SK-N-SH treated with all-trans-retinoic acid at 6 μM for 48 hours (cell line): ENCODE data around the gene DNAH11.

Experiments
- ATAC-seq: fragments of 200-7000 bp; cut with Tn5 transposase; 3 replicates; pipeline ENCODE4 v1.9.1; 2020; ENCODE audit warnings: mild to moderate bottlenecking, moderate library complexity
- BACH2 ChIP-seq: fragments of 250-450 bp; sonication (Bioruptor Pico); IDR thresholded peaks from 2 replicates; pipeline ENCODE4 v1.9.0; 2021; ENCODE audit warnings: mild to moderate bottlenecking, borderline replicate concordance
- CREB5 ChIP-seq: fragments of 250-450 bp; sonication (Bioruptor Pico); IDR thresholded peaks from 2 replicates; pipeline ENCODE4 v1.5.1; 2020; ENCODE audit warnings: low read depth, mild to moderate bottlenecking, moderate library complexity
- CSDC2 ChIP-seq: fragments of 250-450 bp; sonication (Bioruptor Pico); IDR thresholded peaks from 2 replicates; pipeline ENCODE4 v1.5.0; 2020; ENCODE audit warnings: mild to moderate bottlenecking, moderate library complexity
- CSRNP3 ChIP-seq: fragments of 250-450 bp; sonication (Bioruptor Pico); IDR thresholded peaks from 2 replicates; pipeline ENCODE4 v1.5.1; 2021; ENCODE audit warnings: mild to moderate bottlenecking, moderate library complexity
- ESRRG ChIP-seq: fragments of 250-450 bp; sonication (Bioruptor Pico); IDR thresholded peaks from 2 replicates; pipeline ENCODE4 v1.6.1; 2021; ENCODE audit warnings: mild to moderate bottlenecking
- GLIS3 ChIP-seq: fragments of 250-450 bp; sonication (Bioruptor Pico); IDR thresholded peaks from 2 replicates; pipeline ENCODE4 v1.5.0; 2020; ENCODE audit warnings: mild to moderate bottlenecking, moderate library complexity
- ISL1 ChIP-seq: fragments of 250-450 bp; sonication (Bioruptor Pico); IDR thresholded peaks from 2 replicates; pipeline ENCODE4 v2.1.2; 2022; ENCODE audit warnings: mild to moderate bottlenecking, moderate library complexity
- OSR1 ChIP-seq: fragments of 250-450 bp; sonication (Bioruptor Pico); IDR thresholded peaks from 2 replicates; pipeline ENCODE4 v1.8.0; 2022; ENCODE audit warnings: moderate library complexity, mild to moderate bottlenecking, inconsistent platforms
- PATZ1 ChIP-seq: fragments of 250-450 bp; sonication (Bioruptor Pico); IDR thresholded peaks from 2 replicates; pipeline ENCODE4 v1.8.0; 2020; ENCODE audit warnings: mild to moderate bottlenecking, moderate library complexity, borderline replicate concordance
- POU6F1 ChIP-seq: fragments of 250-450 bp; sonication (Bioruptor Pico); IDR thresholded peaks from 2 replicates; pipeline ENCODE4 v1.8.0; 2021; ENCODE audit warnings: low read depth, mild to moderate bottlenecking, moderate library complexity, borderline replicate concordance
- PPARA ChIP-seq: fragments of 250-450 bp; sonication (Bioruptor Pico); IDR thresholded peaks from 2 replicates; pipeline ENCODE4 v1.5.0; 2020; ENCODE audit warnings: mild to moderate bottlenecking, borderline replicate concordance
- RARB ChIP-seq: fragments of 250-450 bp; sonication (Bioruptor Pico); IDR thresholded peaks from 2 replicates; pipeline ENCODE4 v1.8.0; 2021; ENCODE audit warnings: mild to moderate bottlenecking, moderate library complexity
- TCF4 ChIP-seq: fragments of 250-450 bp; sonication (Bioruptor Pico); IDR thresholded peaks from 2 replicates; pipeline ENCODE4 v1.8.0; 2021; ENCODE audit warnings: mild to moderate bottlenecking, moderate library complexity, borderline replicate concordance
- TOX ChIP-seq: fragments of 250-450 bp; sonication (Bioruptor Pico); IDR thresholded peaks from 2 replicates; pipeline ENCODE4 v1.8.0; 2021; ENCODE audit warnings: mild to moderate bottlenecking, moderate library complexity, borderline replicate concordance
- TSHZ2 ChIP-seq: fragments of 250-450 bp; sonication (Bioruptor Pico); IDR thresholded peaks from 2 replicates; pipeline ENCODE4 v1.5.0; 2020; ENCODE audit warnings: mild to moderate bottlenecking, moderate library complexity
- ZC3H10 ChIP-seq: fragments of 250-450 bp; sonication (Bioruptor Pico); IDR thresholded peaks from 2 replicates; pipeline ENCODE4 v1.5.1; 2021; ENCODE audit warnings: mild to moderate bottlenecking, moderate library complexity
- ZFP3 ChIP-seq: fragments of 250-450 bp; sonication (Bioruptor Pico); IDR thresholded peaks from 2 replicates; pipeline ENCODE4 v1.5.0; 2020; ENCODE audit warnings: mild to moderate bottlenecking, moderate library complexity
- ZFP30 ChIP-seq: fragments of 450-650 bp; formaldehyde crosslinking; IDR thresholded peaks from 2 replicates; pipeline ENCODE4 v1.5.0; 2022; ENCODE audit warnings: mild to moderate bottlenecking, moderate library complexity
- ZNF70 ChIP-seq: fragments of 450-650 bp; formaldehyde crosslinking; IDR thresholded peaks from 2 replicates; pipeline ENCODE4 v1.5.0; 2020; ENCODE audit warnings: mild to moderate bottlenecking, moderate library complexity
- ZNF8 ChIP-seq: fragments of 450-650 bp; formaldehyde crosslinking; IDR thresholded peaks from 2 replicates; pipeline ENCODE4 v1.5.0; 2020; ENCODE audit warnings: mild to moderate bottlenecking, moderate library complexity

Gene DNAH11

GRCh38 chr7:21762469-21762868, 219.6 kb downstream of the DNAH11 start (continued):
- TF ChIP-seq TSHZ2 (CRISPR knock-in tag) (no peak), ZNF8 (CRISPR knock-in tag) (no peak), PPARA (CRISPR knock-in tag) (no peak), CSRNP3 (CRISPR knock-in tag) (no peak), TOX (CRISPR knock-in tag) (no peak)

GRCh38 chr7:21763818-21764217, 221.0 kb downstream of the DNAH11 start:
- TF ChIP-seq TCF4 (CRISPR knock-in tag) (no peak), ZC3H10 (CRISPR knock-in tag) (no peak), GLIS3 (CRISPR knock-in tag) (no peak), OSR1 (CRISPR knock-in tag) (no peak), BACH2 (no peak), PPARA (CRISPR knock-in tag) (no peak)
- ATAC-seq: no peak

- no peak for ATAC-seq
- TF ChIP-seq CSDC2 (CRISPR knock-in tag) (no peak), POU6F1 (no peak), TOX (CRISPR knock-in tag) (no peak), ZFP3 (CRISPR knock-in tag) (no peak), ZNF70 (CRISPR knock-in tag) (no peak), TCF4 (CRISPR knock-in tag) (no peak), ISL1 (CRISPR knock-in tag) (no peak)
Observed at GRCh38 chr7:21766218-21766617, 223.4 kb downstream of the DNAH11 start.

GRCh38 chr7:21767300-21767900, 224.6 kb downstream of the DNAH11 start:
- ATAC-seq: peak; percentile 92
- TF ChIP-seq TSHZ2 (CRISPR knock-in tag) (no peak), ZNF8 (CRISPR knock-in tag) (no peak), ZFP3 (CRISPR knock-in tag) (no peak), ZC3H10 (CRISPR knock-in tag) (no peak), TOX (CRISPR knock-in tag) (no peak), ZFP30 (no peak)
- TF ChIP-seq, all 23 proteins: peak for 0

- no peak for ATAC-seq
- TF ChIP-seq PPARA (CRISPR knock-in tag): no peak
- TF ChIP-seq TCF4 (CRISPR knock-in tag): no peak
- TF ChIP-seq ZNF70 (CRISPR knock-in tag): no peak
- TF ChIP-seq CREB5 (CRISPR knock-in tag): no peak
- no peak for TF ChIP-seq ZC3H10 (CRISPR knock-in tag)
- no peak for TF ChIP-seq CSRNP3 (CRISPR knock-in tag)
- TF ChIP-seq TOX (CRISPR knock-in tag): no peak
- no peak for TF ChIP-seq ESRRG
- TF ChIP-seq PATZ1 (CRISPR knock-in tag): no peak
- TF ChIP-seq CSDC2 (CRISPR knock-in tag): no peak
- no peak for TF ChIP-seq RARB
Observed at GRCh38 chr7:21768279-21768678, 225.4 kb downstream of the DNAH11 start.
